DND-41 (cell line): ENCODE results near the gene RMI1.

Source experiments
- ATAC-seq: fragments of 200-7000 bp; cut with Tn5 transposase; 3 replicates; pipeline ENCODE4 v1.9.1; 2021; ENCODE audit warnings: low read depth; ENCODE audit not compliant: insufficient read depth
- DNase-seq: peaks from one replicate; pipeline ENCODE4 v3.0.0-alpha.2; 2020
- H2AFZ ChIP-seq: 2 replicates; pipeline ENCODE4 v1.6.0; 2012; ENCODE audit warnings: low read depth, low read length
- H3K27ac ChIP-seq: 2 replicates; pipeline ENCODE4 v1.5.1; 2012; ENCODE audit warnings: low read length, inconsistent platforms
- H3K27me3 ChIP-seq: fragments of 200-600 bp; sonication (generic); 2 replicates; pipeline ENCODE4 v1.6.0; 2012; ENCODE audit warnings: low read length, mild to moderate bottlenecking, inconsistent platforms; ENCODE audit not compliant: insufficient read depth, poor library complexity
- H3K36me3 ChIP-seq: 2 replicates; pipeline ENCODE4 v1.5.1; 2012; ENCODE audit warnings: low read length, inconsistent platforms; ENCODE audit not compliant: insufficient read depth
- H3K4me1 ChIP-seq: 2 replicates; pipeline ENCODE4 v1.5.1; 2012; ENCODE audit warnings: mild to moderate bottlenecking, low read length; ENCODE audit not compliant: insufficient read depth
- H3K4me2 ChIP-seq: 2 replicates; pipeline ENCODE4 v1.6.0; 2012; ENCODE audit warnings: mild to moderate bottlenecking, moderate library complexity, low read length, inconsistent platforms; ENCODE audit not compliant: insufficient read depth
- H3K4me3 ChIP-seq, 2 experiments: fragments of 200-600 bp in 1 of 2; shearing (Covaris generic) in 1 of 2; 2 replicates each; pipeline ENCODE4 v1.5.1; 2012 to 2016; ENCODE audit warnings: inconsistent platforms in 2 of 2, low read length in 2 of 2, mild to moderate bottlenecking in 2 of 2, low read depth in 1 of 2, moderate library complexity in 1 of 2
- H3K79me2 ChIP-seq: 2 replicates; pipeline ENCODE4 v1.6.0; 2012; ENCODE audit warnings: low read length, inconsistent platforms; ENCODE audit not compliant: insufficient read depth
- H3K9ac ChIP-seq: 2 replicates; pipeline ENCODE4 v1.6.0; 2012; ENCODE audit warnings: low read depth, mild to moderate bottlenecking, inconsistent platforms, low read length, moderate library complexity
- H3K9me3 ChIP-seq: 2 replicates; pipeline ENCODE4 v1.5.1; 2012; ENCODE audit warnings: low read length, moderate library complexity, mild to moderate bottlenecking, inconsistent platforms; ENCODE audit not compliant: insufficient read depth, severe bottlenecking
- H4K20me1 ChIP-seq: 2 replicates; pipeline ENCODE4 v1.6.0; 2012; ENCODE audit warnings: low read length; ENCODE audit not compliant: insufficient read depth
- EZH2 ChIP-seq: IDR thresholded peaks from 3 replicates; pipeline ENCODE4 v1.6.1; 2012; ENCODE audit warnings: borderline replicate concordance, low read depth, mild to moderate bottlenecking, moderate library complexity, low read length, inconsistent platforms; ENCODE audit not compliant: severe bottlenecking
- TF ChIP-seq, protein P1 (sequence below): IDR thresholded peaks from 2 replicates; pipeline ENCODE4 v1.5.1; 2012; ENCODE audit warnings: borderline replicate concordance, low read length, moderate library complexity, mild to moderate bottlenecking; ENCODE audit not compliant: poor library complexity, severe bottlenecking; ENCODE audit errors: extremely low read depth

Gene RMI1

DNA sequence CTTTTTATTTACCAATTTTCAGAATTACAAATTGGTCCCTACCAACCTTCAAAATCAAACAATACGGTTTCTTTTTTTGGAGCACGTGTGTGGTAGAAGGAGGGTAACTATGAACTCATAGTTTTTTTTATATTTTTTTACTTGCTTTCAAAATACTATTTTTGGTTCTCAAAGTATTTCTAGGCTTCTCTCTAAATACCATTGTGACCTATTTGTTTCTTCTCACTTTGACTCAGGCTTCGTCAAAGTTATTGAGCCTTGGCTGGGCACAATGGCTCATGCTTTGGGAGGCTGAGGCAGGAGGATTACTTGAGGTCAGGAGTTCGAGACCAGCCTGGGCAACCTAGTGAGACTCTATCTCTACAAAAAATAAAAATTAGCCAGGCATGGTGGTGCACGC, 47.8 kb upstream of the RMI1 start:
- peaks cover 21% of the 10 kb centered on the region for H3K4me1 ChIP-seq
- no peak overlapping the region for H3K4me3 ChIP-seq
- H3K9me3 ChIP-seq, result no peaks in the 10 kb centered on the region
- no peak overlapping the region for H3K27ac ChIP-seq
- no peaks in the 10 kb centered on the region; the same call in 1 of the 2 replicates for H3K36me3 ChIP-seq
- H2AFZ ChIP-seq, result no peak overlapping the region
- no peaks in the 10 kb centered on the region for H3K79me2 ChIP-seq
- TF ChIP-seq, protein P1, sequence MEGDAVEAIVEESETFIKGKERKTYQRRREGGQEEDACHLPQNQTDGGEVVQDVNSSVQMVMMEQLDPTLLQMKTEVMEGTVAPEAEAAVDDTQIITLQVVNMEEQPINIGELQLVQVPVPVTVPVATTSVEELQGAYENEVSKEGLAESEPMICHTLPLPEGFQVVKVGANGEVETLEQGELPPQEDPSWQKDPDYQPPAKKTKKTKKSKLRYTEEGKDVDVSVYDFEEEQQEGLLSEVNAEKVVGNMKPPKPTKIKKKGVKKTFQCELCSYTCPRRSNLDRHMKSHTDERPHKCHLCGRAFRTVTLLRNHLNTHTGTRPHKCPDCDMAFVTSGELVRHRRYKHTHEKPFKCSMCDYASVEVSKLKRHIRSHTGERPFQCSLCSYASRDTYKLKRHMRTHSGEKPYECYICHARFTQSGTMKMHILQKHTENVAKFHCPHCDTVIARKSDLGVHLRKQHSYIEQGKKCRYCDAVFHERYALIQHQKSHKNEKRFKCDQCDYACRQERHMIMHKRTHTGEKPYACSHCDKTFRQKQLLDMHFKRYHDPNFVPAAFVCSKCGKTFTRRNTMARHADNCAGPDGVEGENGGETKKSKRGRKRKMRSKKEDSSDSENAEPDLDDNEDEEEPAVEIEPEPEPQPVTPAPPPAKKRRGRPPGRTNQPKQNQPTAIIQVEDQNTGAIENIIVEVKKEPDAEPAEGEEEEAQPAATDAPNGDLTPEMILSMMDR, result no peak
- no peak for TF ChIP-seq EZH2
- H3K27me3 ChIP-seq, result no peaks in the 10 kb centered on the region
- no peak overlapping the region for H3K9ac ChIP-seq
- H3K4me2 ChIP-seq, result no peak overlapping the region
- ATAC-seq (no peak), DNase-seq (no peak)
- H4K20me1 ChIP-seq, result no peaks in the 10 kb centered on the region

DNA sequence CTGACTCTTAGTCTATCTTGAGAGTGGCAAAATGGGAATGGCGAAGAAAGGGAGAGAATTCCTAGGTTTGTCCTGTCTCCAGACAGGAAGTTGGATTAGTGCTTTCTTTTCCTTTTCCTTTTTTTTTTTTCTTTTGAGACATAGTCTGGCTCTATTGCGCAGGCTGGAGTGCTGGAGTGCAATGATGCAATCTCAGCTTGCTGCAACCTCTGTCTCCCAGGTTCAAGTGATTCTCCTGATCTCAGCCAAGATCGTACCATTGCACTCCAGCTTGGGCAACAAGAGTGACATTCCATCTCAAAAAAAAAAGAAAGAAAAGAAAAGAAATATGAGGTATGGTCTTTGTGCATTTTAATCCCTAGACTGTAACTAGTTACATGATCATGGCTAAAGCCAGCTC, 46.8 kb upstream of the RMI1 start:
- no peak overlapping the region for H3K4me2 ChIP-seq
- no peaks in the 10 kb centered on the region for H3K27me3 ChIP-seq
- no peaks in the 10 kb centered on the region for H4K20me1 ChIP-seq
- no peaks in the 10 kb centered on the region for H3K9me3 ChIP-seq
- DNase-seq (no peak), ATAC-seq (no peak)
- no peak overlapping the region for H3K4me3 ChIP-seq
- H3K79me2 ChIP-seq, result no peaks in the 10 kb centered on the region
- peaks cover 21% of the 10 kb centered on the region for H3K4me1 ChIP-seq
- no peak for TF ChIP-seq EZH2
- TF ChIP-seq, protein P1, result no peak
- H2AFZ ChIP-seq, result no peak overlapping the region
- H3K36me3 ChIP-seq, result no peaks in the 10 kb centered on the region; the same call in 1 of the 2 replicates
- H3K27ac ChIP-seq, result no peak overlapping the region
- H3K9ac ChIP-seq, result no peak overlapping the region

DNA sequence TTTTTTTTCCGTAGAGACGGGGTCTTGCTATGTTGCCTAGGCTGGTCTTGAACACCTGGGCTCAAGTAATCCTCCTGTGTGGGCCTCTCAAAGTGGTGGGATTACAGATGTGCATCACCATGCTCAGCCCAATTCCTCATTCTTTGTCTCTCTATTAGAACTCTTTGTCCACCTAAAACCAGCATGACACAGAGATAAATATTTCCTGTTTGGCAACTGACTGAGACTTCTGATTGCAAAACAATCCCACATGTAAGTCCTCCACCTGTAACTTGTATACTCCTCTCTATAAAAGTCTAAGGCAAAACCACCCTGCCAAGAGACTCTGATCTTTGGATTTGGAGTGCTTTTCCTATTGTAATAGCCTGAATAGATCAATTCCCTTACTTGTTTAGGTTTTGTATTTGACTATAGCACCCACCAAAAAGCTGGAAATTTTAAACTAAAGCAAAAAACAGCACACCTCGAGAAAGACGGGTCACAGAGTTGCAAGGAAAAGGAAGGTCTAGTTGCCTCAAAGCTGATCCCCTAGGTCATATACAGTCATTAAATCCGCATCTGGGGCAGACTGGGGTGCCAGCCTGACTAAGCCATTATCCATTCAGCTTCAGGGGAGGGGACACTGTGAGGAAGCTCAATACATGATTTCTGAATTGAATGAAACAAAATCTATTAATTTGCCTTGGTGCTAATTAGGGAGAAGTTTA, 45.9 kb upstream of the RMI1 start:
- H2AFZ ChIP-seq, result no peak overlapping the region
- no peaks in the 10 kb centered on the region for H4K20me1 ChIP-seq
- no peak overlapping the region for H3K9ac ChIP-seq
- no peak for ATAC-seq
- H3K4me3 ChIP-seq, result no peak overlapping the region
- H3K27me3 ChIP-seq, result no peaks in the 10 kb centered on the region
- no peaks in the 10 kb centered on the region for H3K9me3 ChIP-seq
- H3K4me2 ChIP-seq, result no peak overlapping the region
- H3K27ac ChIP-seq, result no peak overlapping the region
- DNase-seq, result no peak
- peaks cover 5% of the 10 kb centered on the region for H3K36me3 ChIP-seq
- TF ChIP-seq, protein P1, result no peak
- no peak for TF ChIP-seq EZH2
- H3K79me2 ChIP-seq, result no peaks in the 10 kb centered on the region
- H3K4me1 ChIP-seq, result peaks cover 21% of the 10 kb centered on the region
